Measurements from ENCODE around the gene RPL38.

The RPL38 gene

GRCh38 chr17:74190807-74191406 is 12.6 kb upstream of the RPL38 start:
- no peak overlapping the region for H3K4me3 ChIP-seq (ENCODE audit: low read length)
- no peak for DNase-seq (ENCODE audit: low read depth)
- TF ChIP-seq CTCF (conservative IDR thresholded peaks at IDR 0.05; ENCODE audit: low read depth, low read length) = no peak

GRCh38 chr17:74192950-74193781 is 10.3 kb upstream of the RPL38 start:
- no peak for DNase-seq (ENCODE audit: low read depth)
- TF ChIP-seq CTCF (conservative IDR thresholded peaks at IDR 0.05; ENCODE audit: low read depth, low read length) = no peak
- no peak overlapping the region for H3K4me3 ChIP-seq (ENCODE audit: low read length)

GRCh38 chr17:74194682-74195081 is 8.8 kb upstream of the RPL38 start:
- H3K4me3 ChIP-seq (ENCODE audit: low read length) = no peak overlapping the region
- TF ChIP-seq CTCF (conservative IDR thresholded peaks at IDR 0.05; ENCODE audit: low read depth, low read length) = no peak
- no peak for DNase-seq (ENCODE audit: low read depth)

- no peak overlapping the region for H3K4me3 ChIP-seq (ENCODE audit: low read length)
- no peak for TF ChIP-seq CTCF (conservative IDR thresholded peaks at IDR 0.05; ENCODE audit: low read depth, low read length)
These were observed 6.7 kb upstream of the RPL38 start for GRCh38 chr17:74196541-74197317.

GRCh38 chr17:74197801-74198200 is 5.7 kb upstream of the RPL38 start:
- no peak for DNase-seq (ENCODE audit: low read depth)
- TF ChIP-seq CTCF (conservative IDR thresholded peaks at IDR 0.05; ENCODE audit: low read depth, low read length) = no peak
- no peak overlapping the region for H3K4me3 ChIP-seq (ENCODE audit: low read length)

More at GRCh38 chr17:74196541-74197317, 6.7 kb upstream of the RPL38 start:
- DNase-seq (ENCODE audit: low read depth) = no peak

GRCh38 chr17:74198694-74199093 is 4.8 kb upstream of the RPL38 start:
- no peak for DNase-seq (ENCODE audit: low read depth)
- TF ChIP-seq CTCF (conservative IDR thresholded peaks at IDR 0.05; ENCODE audit: low read depth, low read length) = no peak
- no peak overlapping the region for H3K4me3 ChIP-seq (ENCODE audit: low read length)
